ENCODE measurements around the gene DNAJA3. TPM values are rescaled to one million over a fixed set of nuclear protein-coding genes. Genes with fewer than 3 reads are reported as not detected.

DNAJA3 gene
- total RNA-seq, 4 donors from 2014 or later = 37.4 to 44.1 (median 40.8) TPM

DNA sequence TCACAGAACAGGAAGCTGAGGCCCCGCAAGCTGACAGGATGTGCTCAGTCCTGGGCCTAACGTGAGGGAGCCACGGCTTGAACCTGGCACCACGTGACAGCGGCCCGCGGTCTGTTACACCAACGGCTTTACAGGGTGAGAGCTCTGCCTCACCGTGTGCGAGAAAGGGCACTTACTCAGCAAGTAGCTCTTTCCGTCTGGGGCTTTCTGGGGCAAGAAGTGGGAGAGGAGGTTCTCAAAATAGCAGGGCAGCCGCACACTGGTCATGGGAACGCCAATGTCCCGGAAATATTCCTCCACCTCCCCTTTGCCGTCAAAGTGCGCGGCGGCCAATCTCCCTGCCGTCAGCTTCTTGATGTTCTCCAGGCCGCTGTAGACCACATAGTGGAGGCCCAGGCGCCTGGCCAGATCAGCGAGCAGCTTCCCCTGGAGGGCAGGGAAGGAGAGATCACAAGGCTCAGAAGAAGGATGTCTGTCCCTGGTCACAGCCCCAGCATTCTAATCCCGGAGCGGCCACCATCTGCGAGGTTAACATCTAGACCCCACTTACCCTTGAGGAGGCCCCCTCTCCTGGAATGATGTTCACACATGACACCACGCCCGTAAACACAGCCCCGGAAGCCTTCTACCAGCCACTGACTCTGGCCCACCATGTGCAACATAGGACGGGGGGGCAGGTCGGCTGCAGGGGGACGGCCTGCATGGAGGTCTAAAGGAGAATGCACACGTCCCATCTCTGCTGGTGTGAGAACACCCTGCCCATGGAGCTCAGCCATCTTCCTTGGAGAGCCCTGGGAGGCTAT, 40.5 kb downstream of the DNAJA3 start:
- intact Hi-C loops (cut with DNase I; ENCODE audit: low total_unique reads) = no loop called here
- DNase-seq (ENCODE audit: low spot score in 2 of 2) = no peak
- no peak for TF ChIP-seq POLR2A (IDR thresholded peaks at IDR 0.05)
- TF ChIP-seq, protein P1, sequence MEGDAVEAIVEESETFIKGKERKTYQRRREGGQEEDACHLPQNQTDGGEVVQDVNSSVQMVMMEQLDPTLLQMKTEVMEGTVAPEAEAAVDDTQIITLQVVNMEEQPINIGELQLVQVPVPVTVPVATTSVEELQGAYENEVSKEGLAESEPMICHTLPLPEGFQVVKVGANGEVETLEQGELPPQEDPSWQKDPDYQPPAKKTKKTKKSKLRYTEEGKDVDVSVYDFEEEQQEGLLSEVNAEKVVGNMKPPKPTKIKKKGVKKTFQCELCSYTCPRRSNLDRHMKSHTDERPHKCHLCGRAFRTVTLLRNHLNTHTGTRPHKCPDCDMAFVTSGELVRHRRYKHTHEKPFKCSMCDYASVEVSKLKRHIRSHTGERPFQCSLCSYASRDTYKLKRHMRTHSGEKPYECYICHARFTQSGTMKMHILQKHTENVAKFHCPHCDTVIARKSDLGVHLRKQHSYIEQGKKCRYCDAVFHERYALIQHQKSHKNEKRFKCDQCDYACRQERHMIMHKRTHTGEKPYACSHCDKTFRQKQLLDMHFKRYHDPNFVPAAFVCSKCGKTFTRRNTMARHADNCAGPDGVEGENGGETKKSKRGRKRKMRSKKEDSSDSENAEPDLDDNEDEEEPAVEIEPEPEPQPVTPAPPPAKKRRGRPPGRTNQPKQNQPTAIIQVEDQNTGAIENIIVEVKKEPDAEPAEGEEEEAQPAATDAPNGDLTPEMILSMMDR (IDR thresholded peaks at IDR 0.05) = no peak
- H3K4me3 ChIP-seq (ENCODE audit: low read depth, poor library complexity, severe bottlenecking) = no peak overlapping the region
- WGBS, 2 donors = 85 to 91% methylated on average over 32 of the region's 32 CpGs

DNA sequence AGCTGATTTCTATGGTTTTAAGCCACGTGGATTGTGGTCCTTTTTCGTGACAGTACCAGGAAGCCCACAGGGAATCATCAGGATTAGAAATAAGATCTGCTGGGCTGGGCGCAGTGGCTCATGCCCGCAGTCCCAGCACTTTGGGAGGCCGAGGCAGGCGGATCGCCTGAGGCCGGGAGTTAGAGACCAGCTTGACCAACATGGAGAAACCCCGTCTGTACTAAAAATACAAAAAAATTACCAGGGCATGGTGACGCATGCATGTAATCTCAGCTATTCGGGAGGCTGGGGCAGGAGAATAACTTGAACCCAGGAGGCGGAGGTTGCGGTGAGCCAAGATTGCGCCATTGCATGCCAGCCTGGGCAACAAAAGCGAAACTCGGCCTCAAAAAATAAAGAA, 42.2 kb downstream of the DNAJA3 start:
- H3K4me3 ChIP-seq (ENCODE audit: low read depth, poor library complexity, severe bottlenecking) = no peak overlapping the region
- intact Hi-C loops (cut with DNase I; ENCODE audit: low total_unique reads) = no loop called here
- TF ChIP-seq POLR2A (IDR thresholded peaks at IDR 0.05) = no peak
- TF ChIP-seq, protein P1 (IDR thresholded peaks at IDR 0.05) = no peak
- no peak for DNase-seq (ENCODE audit: low spot score in 2 of 2)
- WGBS, 2 donors = 92 to 95% methylated on average over 16 of the region's 16 CpGs

DNA sequence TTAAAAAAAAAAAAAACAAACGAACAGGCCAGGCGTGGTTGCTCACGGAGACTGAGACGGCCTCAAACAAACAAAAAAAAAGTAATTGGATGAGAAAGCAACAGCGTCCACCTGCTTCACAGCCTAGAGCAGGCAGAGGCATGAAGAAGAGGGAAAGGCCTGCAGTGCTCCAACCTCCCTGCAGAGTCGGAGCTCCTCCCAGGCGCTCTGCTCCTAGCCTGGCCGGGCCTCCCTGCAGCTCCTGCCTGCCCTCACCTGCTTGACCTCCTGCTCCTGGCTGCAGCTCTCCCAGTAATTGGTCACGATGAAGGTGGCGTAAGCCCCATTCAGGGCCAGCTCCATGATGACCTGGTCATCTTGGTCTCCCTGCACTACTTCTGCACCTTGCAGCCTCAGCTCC, 43.3 kb downstream of the DNAJA3 start:
- no peak for DNase-seq (ENCODE audit: low spot score in 2 of 2)
- TF ChIP-seq POLR2A (IDR thresholded peaks at IDR 0.05) = no peak
- TF ChIP-seq, protein P1 (IDR thresholded peaks at IDR 0.05) = no peak
- no peak overlapping the region for H3K4me3 ChIP-seq (ENCODE audit: low read depth, poor library complexity, severe bottlenecking)
- 78 to 89% methylated on average over 10 of the region's 10 CpGs for WGBS, 2 donors
- intact Hi-C loops (cut with DNase I; ENCODE audit: low total_unique reads) = no loop called here

DNA sequence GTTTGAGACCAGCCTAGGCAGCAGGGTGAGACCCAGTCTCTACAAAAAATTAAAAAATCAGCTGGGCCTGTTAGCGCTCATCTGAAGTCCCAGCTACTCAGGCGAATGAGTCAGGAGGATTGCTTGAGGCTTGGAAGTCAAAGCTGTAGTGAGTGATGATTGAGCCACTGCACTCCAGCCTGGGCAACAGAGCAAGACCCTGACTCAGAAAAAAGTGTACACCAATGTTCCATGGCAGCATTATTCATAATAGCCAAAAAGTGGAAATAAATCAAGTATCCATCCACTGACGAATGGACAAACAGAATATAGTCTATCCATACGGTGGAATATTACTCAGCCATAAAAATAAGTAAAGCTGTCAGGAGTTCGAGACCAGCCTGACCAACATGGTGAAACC, 46.2 kb downstream of the DNAJA3 start:
- H3K4me3 ChIP-seq (ENCODE audit: low read depth, poor library complexity, severe bottlenecking) = no peak overlapping the region
- TF ChIP-seq POLR2A (IDR thresholded peaks at IDR 0.05) = no peak
- TF ChIP-seq, protein P1 (IDR thresholded peaks at IDR 0.05) = no peak
- DNase-seq (ENCODE audit: low spot score in 2 of 2) = no peak
- intact Hi-C loops (cut with DNase I; ENCODE audit: low total_unique reads) = no loop called here
- WGBS, 2 donors = 90 to 94% methylated on average over 5 of the region's 5 CpGs

DNA sequence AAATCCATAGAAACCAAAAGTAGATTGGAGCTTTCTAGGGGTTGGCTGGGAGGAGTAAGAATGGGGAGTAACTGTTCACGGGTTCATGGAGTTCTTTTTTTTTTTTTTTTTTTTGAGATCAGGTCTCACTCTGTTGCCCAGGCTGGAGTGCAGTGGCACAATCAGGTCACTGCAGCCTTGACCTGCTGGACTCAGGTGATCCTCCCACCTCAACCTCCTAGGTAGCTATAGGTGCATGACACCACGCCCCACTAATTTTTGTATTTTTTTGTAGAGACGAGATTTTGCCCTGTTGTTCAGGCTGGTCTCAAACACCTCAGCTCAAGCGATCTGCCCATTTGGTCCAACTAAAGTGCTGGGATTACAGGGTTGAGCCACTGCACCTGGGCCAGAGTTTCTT, 47.2 kb downstream of the DNAJA3 start:
- no peak for TF ChIP-seq POLR2A (IDR thresholded peaks at IDR 0.05)
- TF ChIP-seq, protein P1 (IDR thresholded peaks at IDR 0.05) = no peak
- WGBS, 2 donors = 52 to 63% methylated on average over 4 of the region's 4 CpGs
- DNase-seq (ENCODE audit: low spot score in 2 of 2) = no peak
- H3K4me3 ChIP-seq (ENCODE audit: low read depth, poor library complexity, severe bottlenecking) = no peak overlapping the region
- intact Hi-C loops (cut with DNase I; ENCODE audit: low total_unique reads) = no loop called here

Measured in lower leg skin (tissue), 4 donors.